Lower leg skin (tissue), 3 donors: ENCODE data around the gene AK8.

Experiments
- POLR2A ChIP-seq, 2 donors: fragments of 450-650 bp; IDR thresholded peaks; one replicate each; pipeline ENCODE4 v1.6.1; 2016 to 2017; ENCODE audit warnings: antibody characterized with exemption in 2 of 2, mild to moderate bottlenecking in 1 of 2, moderate library complexity in 1 of 2
- TF ChIP-seq, protein P1 (sequence below), 3 donors: fragments of 450-650 bp; IDR thresholded peaks; one replicate each; pipeline ENCODE4 v1.5.1; 2016; ENCODE audit warnings: antibody characterized with exemption in 3 of 3, mild to moderate bottlenecking in 3 of 3, moderate library complexity in 2 of 3

DNA sequence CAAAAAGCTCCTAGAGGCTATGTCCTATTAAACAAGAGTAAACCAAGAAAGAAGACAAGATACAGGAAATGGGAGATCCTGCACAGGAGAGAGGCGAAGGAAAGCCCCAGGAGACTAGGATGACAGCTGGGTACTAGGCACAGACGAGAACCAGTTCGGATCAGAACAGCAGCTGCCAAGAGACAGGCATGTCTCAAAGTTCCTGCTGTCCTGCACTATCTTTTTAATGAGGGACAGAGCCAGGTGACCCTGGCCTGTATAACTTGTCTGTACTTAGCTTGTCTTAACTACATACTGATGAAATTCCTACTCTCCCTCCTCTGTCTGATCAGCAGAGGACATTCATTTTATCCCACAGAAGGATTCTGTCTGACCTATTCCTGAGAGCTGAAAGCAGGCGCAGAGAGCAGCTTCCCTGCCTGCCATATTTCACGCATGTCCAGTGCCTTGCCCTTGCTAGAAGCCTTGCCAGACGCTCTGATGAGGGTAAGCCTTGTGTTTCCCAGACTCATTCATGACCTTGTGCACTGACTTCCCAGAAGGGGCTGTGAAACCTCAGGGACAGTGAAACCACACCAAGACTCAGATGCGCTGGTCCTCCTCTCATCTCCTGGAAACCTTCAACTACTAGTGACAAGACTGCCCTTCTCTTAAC is 41.7 kb upstream of the AK8 start:
- TF ChIP-seq, protein P1, sequence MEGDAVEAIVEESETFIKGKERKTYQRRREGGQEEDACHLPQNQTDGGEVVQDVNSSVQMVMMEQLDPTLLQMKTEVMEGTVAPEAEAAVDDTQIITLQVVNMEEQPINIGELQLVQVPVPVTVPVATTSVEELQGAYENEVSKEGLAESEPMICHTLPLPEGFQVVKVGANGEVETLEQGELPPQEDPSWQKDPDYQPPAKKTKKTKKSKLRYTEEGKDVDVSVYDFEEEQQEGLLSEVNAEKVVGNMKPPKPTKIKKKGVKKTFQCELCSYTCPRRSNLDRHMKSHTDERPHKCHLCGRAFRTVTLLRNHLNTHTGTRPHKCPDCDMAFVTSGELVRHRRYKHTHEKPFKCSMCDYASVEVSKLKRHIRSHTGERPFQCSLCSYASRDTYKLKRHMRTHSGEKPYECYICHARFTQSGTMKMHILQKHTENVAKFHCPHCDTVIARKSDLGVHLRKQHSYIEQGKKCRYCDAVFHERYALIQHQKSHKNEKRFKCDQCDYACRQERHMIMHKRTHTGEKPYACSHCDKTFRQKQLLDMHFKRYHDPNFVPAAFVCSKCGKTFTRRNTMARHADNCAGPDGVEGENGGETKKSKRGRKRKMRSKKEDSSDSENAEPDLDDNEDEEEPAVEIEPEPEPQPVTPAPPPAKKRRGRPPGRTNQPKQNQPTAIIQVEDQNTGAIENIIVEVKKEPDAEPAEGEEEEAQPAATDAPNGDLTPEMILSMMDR (IDR thresholded peaks at IDR 0.05) = no peak
- TF ChIP-seq POLR2A (IDR thresholded peaks at IDR 0.05) = no peak
